A673 (cell line): ENCODE data around the gene SORCS1. TPM values are rescaled to one million over a fixed set of nuclear protein-coding genes. Genes with fewer than 3 reads are reported as not detected.

Experiments
- BruUV-seq: library from RNA; stranded (reverse); fragments of 400-500 nt; replicated peaks from 2 replicates; lab custom pipeline; 2021; lab: Mats Ljungman, UMichigan
- CTCF ChIA-PET: fragments of 300-600 bp; sonication (Branson Sonifier 250); formaldehyde crosslinking; loops from one replicate; lab custom pipeline; 2022; ENCODE audit warnings: antibody characterized with exemption; lab: Charles Lee
- POLR2A ChIA-PET: fragments of 300-600 bp; sonication (Branson Sonifier 250); formaldehyde crosslinking; loops from one replicate; lab custom pipeline; 2022; ENCODE audit warnings: antibody characterized with exemption; ENCODE audit not compliant: low non-redundant PET; lab: Charles Lee
- DNase-seq: peaks from one replicate; pipeline ENCODE4 v3.0.0-alpha.2; 2015; ENCODE audit warnings: low spot score
- H3K27ac ChIP-seq: fragments of 200-600 bp; sonication (generic); 2 replicates; pipeline ENCODE4 v1.5.1; 2016; ENCODE audit warnings: mixed run types, low read depth, mild to moderate bottlenecking, mixed read lengths, antibody characterized with exemption, low read length; ENCODE audit not compliant: poor library complexity, severe bottlenecking
- H3K27me3 ChIP-seq: fragments of 200-600 bp; sonication (generic); replicated peaks from 2 replicates; pipeline ENCODE4 v1.6.1; 2017; ENCODE audit warnings: mixed run types, low read depth, mild to moderate bottlenecking, mixed read lengths, antibody characterized with exemption, low read length; ENCODE audit not compliant: insufficient read depth, poor library complexity
- H3K36me3 ChIP-seq: fragments of 200-600 bp; sonication (generic); 2 replicates; pipeline ENCODE4 v1.6.1; 2016; ENCODE audit warnings: mixed run types, mild to moderate bottlenecking, mixed read lengths, antibody characterized with exemption, low read length; ENCODE audit not compliant: insufficient read depth, poor library complexity, severe bottlenecking
- H3K4me1 ChIP-seq: fragments of 200-600 bp; sonication (generic); 2 replicates; pipeline ENCODE4 v1.6.1; 2017; ENCODE audit warnings: mixed run types, mild to moderate bottlenecking, mixed read lengths, antibody characterized with exemption, low read length; ENCODE audit not compliant: insufficient read depth, poor library complexity, severe bottlenecking
- H3K4me3 ChIP-seq: fragments of 200-600 bp; sonication (generic); 2 replicates; pipeline ENCODE4 v1.5.1; 2016; ENCODE audit warnings: low read depth, mixed run types, mild to moderate bottlenecking, mixed read lengths, low read length; ENCODE audit not compliant: poor library complexity, severe bottlenecking
- H3K9me3 ChIP-seq: fragments of 200-600 bp; sonication (generic); 2 replicates; pipeline ENCODE4 v1.6.1; 2016; ENCODE audit warnings: mixed run types, low read depth, mild to moderate bottlenecking, mixed read lengths, antibody characterized with exemption, low read length; ENCODE audit not compliant: poor library complexity, severe bottlenecking
- EZH2 ChIP-seq: fragments of 200-600 bp; sonication (generic); IDR thresholded peaks from 2 replicates; pipeline ENCODE4 v1.6.1; 2017; ENCODE audit warnings: borderline replicate concordance, low read depth, mild to moderate bottlenecking, mixed read lengths, antibody characterized with exemption, low read length; ENCODE audit not compliant: poor library complexity, severe bottlenecking
- intact Hi-C: fragments of 100-400 bp; cut with micrococcal nuclease; formaldehyde crosslinking; loops from one replicate; pipeline ENCODE4 v1.10.0; 2022; ENCODE audit not compliant: unreplicated experiment
- total RNA-seq: library from RNA; stranded (reverse); gene quantifications from 2 replicates; pipeline ENCODE4 v1.2.3, GENCODE V29; 2021
- TF ChIP-seq, protein P1 (sequence below): fragments of 300-800, 200-600 bp; sonication (generic); conservative IDR thresholded peaks from 2 replicates; pipeline ENCODE4 v1.5.1; 2017; ENCODE audit warnings: low read depth, mild to moderate bottlenecking, antibody characterized with exemption, low read length, moderate library complexity, mixed read lengths

The SORCS1 gene
- total RNA-seq, 1 experiment from 2014 or later: 0.34 TPM

DNA sequence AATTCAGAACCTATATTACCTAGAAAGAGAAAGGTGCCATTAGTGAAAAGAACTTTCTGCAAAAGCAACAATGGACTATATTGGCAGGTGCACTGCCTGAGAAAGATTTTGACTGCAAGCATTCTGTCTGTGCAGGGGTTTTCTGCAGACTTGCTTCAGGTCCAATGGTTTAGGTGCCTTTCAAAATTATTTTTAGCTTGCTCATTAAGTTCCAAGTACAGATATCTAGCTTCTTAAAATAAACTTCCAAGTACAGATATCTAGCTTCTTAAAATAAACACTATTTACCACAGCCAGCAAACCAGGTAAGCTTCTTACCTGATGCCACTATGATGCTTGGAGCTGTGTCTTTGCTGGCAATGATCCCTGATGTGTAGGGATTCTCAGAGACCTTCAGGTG lies 485.2 kb downstream of the SORCS1 start:
- CTCF ChIA-PET: no interaction called here
- intact Hi-C loops: no loop called here
- no peak overlapping the region for H3K27ac ChIP-seq
- H3K4me3 ChIP-seq: no peak overlapping the region
- TF ChIP-seq EZH2: no peak
- TF ChIP-seq, protein P1, sequence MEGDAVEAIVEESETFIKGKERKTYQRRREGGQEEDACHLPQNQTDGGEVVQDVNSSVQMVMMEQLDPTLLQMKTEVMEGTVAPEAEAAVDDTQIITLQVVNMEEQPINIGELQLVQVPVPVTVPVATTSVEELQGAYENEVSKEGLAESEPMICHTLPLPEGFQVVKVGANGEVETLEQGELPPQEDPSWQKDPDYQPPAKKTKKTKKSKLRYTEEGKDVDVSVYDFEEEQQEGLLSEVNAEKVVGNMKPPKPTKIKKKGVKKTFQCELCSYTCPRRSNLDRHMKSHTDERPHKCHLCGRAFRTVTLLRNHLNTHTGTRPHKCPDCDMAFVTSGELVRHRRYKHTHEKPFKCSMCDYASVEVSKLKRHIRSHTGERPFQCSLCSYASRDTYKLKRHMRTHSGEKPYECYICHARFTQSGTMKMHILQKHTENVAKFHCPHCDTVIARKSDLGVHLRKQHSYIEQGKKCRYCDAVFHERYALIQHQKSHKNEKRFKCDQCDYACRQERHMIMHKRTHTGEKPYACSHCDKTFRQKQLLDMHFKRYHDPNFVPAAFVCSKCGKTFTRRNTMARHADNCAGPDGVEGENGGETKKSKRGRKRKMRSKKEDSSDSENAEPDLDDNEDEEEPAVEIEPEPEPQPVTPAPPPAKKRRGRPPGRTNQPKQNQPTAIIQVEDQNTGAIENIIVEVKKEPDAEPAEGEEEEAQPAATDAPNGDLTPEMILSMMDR: no peak
- DNase-seq: no peak
- no peaks in the 10 kb centered on the region for H3K9me3 ChIP-seq
- BruUV-seq: no TSS peak
- no peaks in the 10 kb centered on the region for H3K36me3 ChIP-seq
- POLR2A ChIA-PET: no interaction called here
- H3K27me3 ChIP-seq: no peaks in the 10 kb centered on the region
- no peaks in the 10 kb centered on the region for H3K4me1 ChIP-seq

DNA sequence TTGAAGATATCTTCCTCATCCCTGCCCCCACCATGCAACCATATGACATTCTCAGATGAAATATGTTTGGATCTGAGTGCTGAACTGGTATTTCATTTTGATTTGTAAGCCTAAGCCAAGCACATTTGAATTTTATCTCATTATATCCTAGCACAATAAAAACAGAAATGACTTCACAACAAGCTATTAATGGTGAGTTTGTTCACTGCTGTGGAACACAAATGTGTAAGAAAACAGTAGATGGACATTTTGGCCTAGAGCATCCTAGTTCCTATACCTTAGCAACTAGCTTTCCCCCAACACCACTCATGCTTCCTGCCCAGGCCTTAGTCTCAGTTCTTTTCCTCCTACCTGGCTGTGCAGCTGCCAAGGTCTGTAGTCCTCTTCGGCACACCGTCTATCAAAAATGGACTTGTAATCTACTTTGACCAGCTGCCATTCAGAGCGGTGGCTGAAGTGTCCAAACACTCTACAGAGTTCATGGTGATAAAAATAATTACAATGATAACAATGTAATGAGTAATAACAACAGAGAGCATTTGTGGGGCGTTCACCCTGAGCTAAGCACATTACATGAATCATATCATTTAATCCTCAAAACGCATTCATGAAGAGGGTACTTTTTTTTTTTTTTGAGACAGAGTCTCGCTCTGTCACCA lies 491.9 kb downstream of the SORCS1 start:
- Histone ChIP-seq H3K9me3 (no peaks in the 10 kb centered on the region), H3K27me3 (no peaks in the 10 kb centered on the region), H3K36me3 (no peaks in the 10 kb centered on the region), H3K27ac (no peak overlapping the region), H3K4me1 (no peaks in the 10 kb centered on the region), H3K4me3 (no peak overlapping the region)
- TF ChIP-seq, protein P1: no peak
- TF ChIP-seq EZH2: no peak
- no TSS peak for BruUV-seq
- ChIA-PET POLR2A (no interaction called here), CTCF (no interaction called here)
- no peak for DNase-seq
- intact Hi-C loops: no loop called here

DNA sequence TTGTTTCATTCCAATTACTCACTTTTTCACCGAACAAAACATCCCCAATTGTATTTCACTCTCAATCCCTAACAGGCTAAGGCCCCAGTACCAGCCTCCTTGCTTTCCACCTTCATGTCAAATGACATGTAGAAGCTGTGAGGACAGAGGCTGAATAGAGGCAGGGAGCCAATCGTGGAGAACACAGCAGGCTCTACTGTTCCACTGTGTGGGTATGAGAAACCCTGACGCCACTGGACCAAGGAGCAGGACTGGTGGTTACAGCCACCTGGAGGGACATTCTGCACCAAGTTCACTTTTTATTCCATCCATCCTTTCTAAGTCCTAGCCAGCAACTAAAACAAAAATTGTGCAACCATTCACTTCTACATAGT lies 502.8 kb downstream of the SORCS1 start:
- ChIA-PET POLR2A (no interaction called here), CTCF (no interaction called here)
- Histone ChIP-seq H3K4me3 (no peak overlapping the region), H3K27me3 (no peaks in the 10 kb centered on the region), H3K4me1 (no peaks in the 10 kb centered on the region), H3K36me3 (no peaks in the 10 kb centered on the region), H3K9me3 (no peaks in the 10 kb centered on the region), H3K27ac (no peak overlapping the region)
- no peak for DNase-seq
- BruUV-seq: no TSS peak
- TF ChIP-seq EZH2: no peak
- TF ChIP-seq, protein P1: no peak
- intact Hi-C loops: no loop called here
